ENCODE measurements around the gene CCN5. TPM values are rescaled to one million over a fixed set of nuclear protein-coding genes. Genes with fewer than 3 reads are reported as not detected.
A peak's percentile ranks its signal among the peaks of the same experiment; 100 is the strongest.
"Not testable (repeated sequence)": the region's sequence is repeated elsewhere in the genome, so short reads cannot be mapped to it uniquely, and the experiment has no call there.

The CCN5 gene, protein sequence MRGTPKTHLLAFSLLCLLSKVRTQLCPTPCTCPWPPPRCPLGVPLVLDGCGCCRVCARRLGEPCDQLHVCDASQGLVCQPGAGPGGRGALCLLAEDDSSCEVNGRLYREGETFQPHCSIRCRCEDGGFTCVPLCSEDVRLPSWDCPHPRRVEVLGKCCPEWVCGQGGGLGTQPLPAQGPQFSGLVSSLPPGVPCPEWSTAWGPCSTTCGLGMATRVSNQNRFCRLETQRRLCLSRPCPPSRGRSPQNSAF
- polyA plus RNA-seq: 10 to 100 TPM; 24.5 to 48.2 TPM

DNA sequence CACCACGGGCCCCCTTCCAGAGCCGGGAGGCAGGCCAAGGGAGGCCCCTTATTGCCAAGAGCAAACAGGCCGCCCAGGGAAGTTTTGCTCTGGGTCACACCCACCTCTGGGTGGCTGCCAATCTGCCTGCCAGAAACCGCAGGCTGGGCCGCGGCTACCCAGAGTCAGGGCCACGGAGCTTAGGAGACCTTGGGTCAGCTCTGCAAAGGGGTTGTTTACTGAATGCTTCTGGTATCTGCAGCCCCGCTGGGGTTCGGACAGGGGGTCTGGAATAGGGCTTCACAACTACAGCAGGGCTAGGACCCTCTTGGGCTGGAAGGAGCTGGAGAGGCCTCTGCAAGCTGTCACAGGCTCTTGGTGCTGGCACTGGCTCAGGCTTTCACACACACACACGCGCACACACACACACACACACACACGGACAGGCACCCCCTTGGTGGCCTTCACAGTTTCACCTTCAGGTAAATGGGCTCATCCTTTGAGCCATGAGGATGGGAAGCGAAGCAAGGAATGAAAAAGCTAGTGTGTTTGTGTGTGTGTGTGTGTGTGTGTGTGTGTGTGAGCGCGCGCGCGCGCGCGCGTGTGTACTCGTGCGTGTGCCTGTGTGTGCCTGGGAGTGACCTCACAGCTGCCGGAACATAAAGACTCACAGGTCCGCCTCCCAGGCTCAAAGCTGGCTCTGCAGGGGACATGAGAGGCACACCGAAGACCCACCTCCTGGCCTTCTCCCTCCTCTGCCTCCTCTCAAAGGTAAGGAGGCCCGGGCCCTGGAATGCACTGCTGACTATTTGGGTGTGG is at the start of gene CCN5:
TSS of gene CCN5 (plus strand) at position 669 of the 798 bp plus-strand sequence. CDS start at position 691, 22 bp downstream.
- H3K27ac ChIP-seq (ENCODE audit: low read depth in 2 of 2, low read length in 1 of 2): peak within 1 kb of the TSS; percentile 65 to 85
- 30 to 32% methylated on average over 27 to 28 of the region's 28 CpGs for WGBS, 2 donors
- H3K27me3 ChIP-seq (ENCODE audit: control insufficient read depth in 1 of 2, insufficient read depth in 2 of 2, low read length in 2 of 2): no peaks in the 10 kb centered on the region
- no peaks in the 10 kb centered on the region for H3K36me3 ChIP-seq (ENCODE audit: control insufficient read depth in 2 of 2, insufficient read depth in 2 of 2, low read length in 1 of 2)
- peak within 1 kb of the TSS in 1 of 2 donors; percentile 34 for H3K4me3 ChIP-seq (ENCODE audit: low read depth in 1 of 2, low read length in 2 of 2)
- H3K9me3 ChIP-seq (ENCODE audit: control insufficient read depth in 2 of 2, insufficient read depth in 1 of 2, low read depth in 1 of 2, low read length in 1 of 2): no peaks in the 10 kb centered on the region
- peaks cover 5 to 37% of the 10 kb centered on the region in 2 donors for H3K4me1 ChIP-seq (ENCODE audit: control insufficient read depth in 2 of 2, insufficient read depth in 2 of 2, low read length in 1 of 2)

DNA sequence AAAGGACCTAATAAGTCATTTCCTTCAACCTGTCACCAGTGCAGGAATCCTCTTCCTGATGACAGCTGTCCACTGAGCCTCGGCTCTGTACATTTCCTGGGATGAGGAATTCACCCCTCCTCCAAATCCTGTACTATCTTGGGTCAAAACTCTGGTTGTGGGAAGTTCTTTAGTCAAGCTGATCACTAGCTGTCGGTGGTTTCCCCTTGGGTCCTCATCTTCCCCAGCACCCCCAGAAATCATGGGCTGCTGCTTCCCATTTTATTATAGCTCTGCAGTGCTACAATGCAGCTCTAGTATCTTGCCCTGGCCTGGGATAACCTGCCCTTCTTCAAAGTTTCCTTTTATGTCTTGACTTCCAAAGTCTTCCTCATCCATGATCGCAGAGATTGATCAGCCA is 49.1 kb upstream of the CCN5 start:
- Histone ChIP-seq H3K36me3 (ENCODE audit: control insufficient read depth in 2 of 2, insufficient read depth in 2 of 2, low read length in 1 of 2) (no peaks in the 10 kb centered on the region), H3K27ac (ENCODE audit: low read depth in 2 of 2, low read length in 1 of 2) (no peak overlapping the region), H3K4me1 (ENCODE audit: control insufficient read depth in 2 of 2, insufficient read depth in 2 of 2, low read length in 1 of 2) (no peaks in the 10 kb centered on the region), H3K4me3 (ENCODE audit: low read depth in 1 of 2, low read length in 2 of 2) (no peak overlapping the region), H3K27me3 (ENCODE audit: control insufficient read depth in 1 of 2, insufficient read depth in 2 of 2, low read length in 2 of 2) (no peaks in the 10 kb centered on the region), H3K9me3 (ENCODE audit: control insufficient read depth in 2 of 2, insufficient read depth in 1 of 2, low read depth in 1 of 2, low read length in 1 of 2) (no peaks in the 10 kb centered on the region)
- 79 to 82% methylated on average over 3 of the region's 3 CpGs for WGBS, 2 donors

DNA sequence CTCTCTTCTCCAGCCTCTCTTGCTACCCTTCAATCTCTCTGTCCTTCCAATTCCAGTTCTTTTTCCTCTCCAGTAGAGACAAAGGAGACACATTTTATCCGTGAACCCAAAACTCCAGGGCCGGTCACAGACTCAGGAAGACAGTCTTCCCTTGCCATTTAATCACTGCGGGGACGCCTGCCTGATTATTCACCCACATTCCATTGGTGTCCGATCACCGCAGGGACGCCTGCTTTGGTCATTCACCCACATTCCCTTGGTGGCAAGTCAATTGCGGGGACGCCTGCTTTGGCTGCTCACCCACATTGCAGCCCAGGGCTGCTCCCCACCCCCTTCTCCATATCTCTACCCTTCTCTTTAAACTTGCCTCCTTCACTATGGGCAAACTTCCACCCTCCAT is 44.3 kb upstream of the CCN5 start:
- not testable (repeated sequence) for H3K4me3 ChIP-seq (ENCODE audit: low read depth in 1 of 2, low read length in 2 of 2); H3K9me3 ChIP-seq (ENCODE audit: control insufficient read depth in 2 of 2, insufficient read depth in 1 of 2, low read depth in 1 of 2, low read length in 1 of 2); H3K27me3 ChIP-seq (ENCODE audit: control insufficient read depth in 1 of 2, insufficient read depth in 2 of 2, low read length in 2 of 2); H3K4me1 ChIP-seq (ENCODE audit: control insufficient read depth in 2 of 2, insufficient read depth in 2 of 2, low read length in 1 of 2); H3K27ac ChIP-seq (ENCODE audit: low read depth in 2 of 2, low read length in 1 of 2); H3K36me3 ChIP-seq (ENCODE audit: control insufficient read depth in 2 of 2, insufficient read depth in 2 of 2, low read length in 1 of 2)
- WGBS, 2 donors: 82 to 85% methylated on average over 9 of the region's 9 CpGs

DNA sequence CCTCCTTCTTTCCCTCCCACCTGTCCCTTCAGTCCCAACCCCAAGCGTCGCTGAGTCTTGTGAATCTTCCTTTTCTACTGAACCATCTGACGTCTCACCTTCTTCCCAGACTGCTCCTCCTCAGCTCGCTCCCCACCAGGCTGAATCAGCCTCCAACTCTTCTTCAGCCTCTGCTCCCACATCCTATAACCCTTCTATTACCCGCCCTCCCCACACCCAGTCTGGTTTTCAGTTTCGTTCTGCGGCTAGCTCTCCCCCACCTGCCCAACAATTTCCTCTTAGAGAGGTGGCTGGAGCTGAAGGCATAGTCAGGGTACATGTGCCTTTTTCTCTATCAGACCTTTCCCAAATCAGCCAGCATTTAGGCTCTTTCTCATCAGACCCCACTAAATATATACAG is 43.6 kb upstream of the CCN5 start:
- H3K36me3 ChIP-seq (ENCODE audit: control insufficient read depth in 2 of 2, insufficient read depth in 2 of 2, low read length in 1 of 2); H3K27me3 ChIP-seq (ENCODE audit: control insufficient read depth in 1 of 2, insufficient read depth in 2 of 2, low read length in 2 of 2); H3K9me3 ChIP-seq (ENCODE audit: control insufficient read depth in 2 of 2, insufficient read depth in 1 of 2, low read depth in 1 of 2, low read length in 1 of 2); H3K27ac ChIP-seq (ENCODE audit: low read depth in 2 of 2, low read length in 1 of 2); H3K4me3 ChIP-seq (ENCODE audit: low read depth in 1 of 2, low read length in 2 of 2); H3K4me1 ChIP-seq (ENCODE audit: control insufficient read depth in 2 of 2, insufficient read depth in 2 of 2, low read length in 1 of 2): not testable (repeated sequence)
- 71 to 75% methylated on average over 6 of the region's 7 CpGs for WGBS, 2 donors

DNA sequence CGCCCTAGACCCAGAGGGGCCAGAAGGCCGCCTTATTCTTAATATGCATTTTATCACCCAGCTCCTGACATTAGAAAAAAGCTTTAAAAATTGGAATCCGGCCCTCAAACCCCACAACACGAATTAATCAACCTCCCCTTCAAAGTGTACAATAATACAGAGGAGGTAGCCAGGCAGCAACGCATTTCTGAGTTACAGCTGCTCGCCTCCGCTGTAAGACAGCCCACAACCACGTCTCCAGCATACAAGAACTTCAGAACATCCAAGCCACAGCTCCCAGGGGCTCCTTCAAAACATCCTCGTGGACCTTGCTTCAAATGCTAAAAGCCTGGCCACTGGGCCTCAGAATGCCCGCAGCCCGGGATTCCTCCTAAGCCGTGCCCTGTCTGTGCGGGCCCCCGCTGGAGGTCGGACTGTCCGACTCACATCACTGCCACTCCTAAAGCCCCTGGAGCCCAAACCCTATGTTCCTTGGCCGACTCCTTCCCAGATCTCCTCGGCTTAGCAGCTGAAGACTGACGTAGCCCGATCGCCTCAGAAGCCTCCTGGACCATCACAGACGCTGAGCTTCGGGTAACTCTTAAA is 42.8 kb upstream of the CCN5 start:
- H3K4me3 ChIP-seq (ENCODE audit: low read depth in 1 of 2, low read length in 2 of 2); H3K27me3 ChIP-seq (ENCODE audit: control insufficient read depth in 1 of 2, insufficient read depth in 2 of 2, low read length in 2 of 2); H3K4me1 ChIP-seq (ENCODE audit: control insufficient read depth in 2 of 2, insufficient read depth in 2 of 2, low read length in 1 of 2); H3K9me3 ChIP-seq (ENCODE audit: control insufficient read depth in 2 of 2, insufficient read depth in 1 of 2, low read depth in 1 of 2, low read length in 1 of 2); H3K27ac ChIP-seq (ENCODE audit: low read depth in 2 of 2, low read length in 1 of 2); H3K36me3 ChIP-seq (ENCODE audit: control insufficient read depth in 2 of 2, insufficient read depth in 2 of 2, low read length in 1 of 2): not testable (repeated sequence)
- 87% methylated on average over 23 of the region's 23 CpGs for WGBS, 2 donors

DNA sequence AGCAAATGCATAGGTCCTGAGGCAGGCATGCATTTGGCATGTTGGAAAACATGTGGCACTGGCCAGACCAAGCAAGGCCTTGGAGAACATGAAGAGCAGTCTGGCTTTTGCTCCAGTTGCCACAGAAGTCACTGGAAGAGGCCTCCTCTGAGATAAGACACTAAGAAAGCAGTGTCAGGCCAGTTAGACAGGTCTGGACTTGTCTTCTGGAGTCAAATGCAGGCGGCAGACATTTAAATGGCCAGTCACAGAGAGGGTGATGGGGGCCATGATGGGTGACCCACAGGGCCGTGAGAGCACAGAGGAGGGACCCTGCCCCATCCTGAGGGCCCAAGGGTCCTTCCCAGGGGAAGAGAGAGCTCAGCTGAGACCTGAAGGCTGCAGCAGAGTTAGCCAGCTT is 36.9 kb upstream of the CCN5 start:
- H3K4me3 ChIP-seq (ENCODE audit: low read depth in 1 of 2, low read length in 2 of 2): no peak overlapping the region
- H3K4me1 ChIP-seq (ENCODE audit: control insufficient read depth in 2 of 2, insufficient read depth in 2 of 2, low read length in 1 of 2): peaks cover 0 to 3% of the 10 kb centered on the region in 2 donors
- no peaks in the 10 kb centered on the region for H3K36me3 ChIP-seq (ENCODE audit: control insufficient read depth in 2 of 2, insufficient read depth in 2 of 2, low read length in 1 of 2)
- no peaks in the 10 kb centered on the region for H3K9me3 ChIP-seq (ENCODE audit: control insufficient read depth in 2 of 2, insufficient read depth in 1 of 2, low read depth in 1 of 2, low read length in 1 of 2)
- no peaks in the 10 kb centered on the region for H3K27me3 ChIP-seq (ENCODE audit: control insufficient read depth in 1 of 2, insufficient read depth in 2 of 2, low read length in 2 of 2)
- WGBS, 2 donors: 38 to 61% methylated on average over 2 of the region's 2 CpGs
- no peak overlapping the region for H3K27ac ChIP-seq (ENCODE audit: low read depth in 2 of 2, low read length in 1 of 2)

DNA sequence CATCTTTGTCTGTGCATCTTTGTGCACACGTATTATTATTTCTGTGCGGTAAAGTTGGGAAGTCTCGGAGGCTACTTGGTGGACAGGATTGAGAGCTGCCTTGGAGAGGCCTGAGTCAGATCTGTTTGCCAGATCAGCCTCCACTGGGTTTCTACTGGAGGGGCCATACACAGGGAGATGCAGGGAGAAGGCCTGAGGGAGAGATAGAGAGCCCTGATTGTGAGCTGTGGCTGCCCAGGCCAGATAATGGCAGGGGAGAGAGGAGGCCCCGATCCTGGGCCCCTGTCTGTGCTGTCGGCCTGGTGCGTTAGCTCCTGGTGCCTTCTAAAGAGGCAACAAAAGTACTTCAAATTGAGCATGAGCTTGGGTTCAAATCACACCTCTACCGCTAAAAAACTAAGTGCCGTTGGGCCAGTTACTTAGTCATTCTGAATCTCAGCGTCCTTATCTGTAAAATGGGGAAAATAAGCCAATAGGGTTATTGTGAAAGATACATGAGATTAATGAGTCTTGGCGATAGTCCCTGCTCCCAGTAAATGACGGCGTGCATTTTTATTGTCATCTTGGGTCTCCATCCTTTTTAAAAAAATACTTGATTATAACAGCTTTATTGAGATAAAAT is 36.1 kb upstream of the CCN5 start:
- H3K27me3 ChIP-seq (ENCODE audit: control insufficient read depth in 1 of 2, insufficient read depth in 2 of 2, low read length in 2 of 2): no peaks in the 10 kb centered on the region
- no peaks in the 10 kb centered on the region for H3K9me3 ChIP-seq (ENCODE audit: control insufficient read depth in 2 of 2, insufficient read depth in 1 of 2, low read depth in 1 of 2, low read length in 1 of 2)
- no peak overlapping the region for H3K4me3 ChIP-seq (ENCODE audit: low read depth in 1 of 2, low read length in 2 of 2)
- peaks cover 0 to 3% of the 10 kb centered on the region in 2 donors for H3K4me1 ChIP-seq (ENCODE audit: control insufficient read depth in 2 of 2, insufficient read depth in 2 of 2, low read length in 1 of 2)
- H3K27ac ChIP-seq (ENCODE audit: low read depth in 2 of 2, low read length in 1 of 2): no peak overlapping the region
- H3K36me3 ChIP-seq (ENCODE audit: control insufficient read depth in 2 of 2, insufficient read depth in 2 of 2, low read length in 1 of 2): no peaks in the 10 kb centered on the region
- WGBS, 2 donors: 85 to 92% methylated on average over 11 to 12 of the region's 12 CpGs

DNA sequence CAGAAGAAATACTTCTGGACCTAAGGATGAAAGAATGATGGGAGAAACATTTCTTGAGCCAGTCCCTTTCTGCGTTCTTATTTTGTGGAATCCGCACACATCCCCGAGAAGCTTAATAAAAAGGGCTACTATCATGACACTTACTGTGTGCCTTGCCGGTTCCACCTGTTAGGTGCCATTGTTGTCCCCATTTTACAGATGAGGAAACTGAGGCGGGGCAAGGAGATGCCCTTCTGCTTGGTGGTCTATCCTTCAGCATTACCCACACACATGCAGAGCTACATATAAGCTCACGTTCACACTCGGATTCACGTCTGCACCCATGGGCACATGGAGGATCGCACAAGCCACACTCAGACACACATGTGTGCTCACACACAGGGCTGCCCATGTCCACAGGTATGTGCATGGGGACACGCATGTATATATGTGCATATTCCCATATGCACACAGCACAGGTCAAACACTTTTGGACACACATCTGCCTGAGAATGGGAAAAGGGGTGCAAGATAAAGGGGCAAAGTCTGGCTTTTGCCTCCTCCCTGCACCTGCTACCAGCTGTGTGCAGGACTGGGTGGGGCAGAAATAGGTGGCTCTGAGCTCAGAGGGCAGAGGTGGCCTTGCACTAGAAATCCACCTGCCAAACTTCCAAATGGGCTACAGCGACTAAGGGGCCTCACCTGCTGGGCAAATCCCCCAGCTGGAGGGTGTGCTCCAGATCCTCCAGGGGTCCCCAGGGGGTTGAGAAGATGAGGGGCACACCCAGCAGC is 33.2 kb upstream of the CCN5 start:
- no peak overlapping the region for H3K4me3 ChIP-seq (ENCODE audit: low read depth in 1 of 2, low read length in 2 of 2)
- H3K9me3 ChIP-seq (ENCODE audit: control insufficient read depth in 2 of 2, insufficient read depth in 1 of 2, low read depth in 1 of 2, low read length in 1 of 2): no peaks in the 10 kb centered on the region
- H3K4me1 ChIP-seq (ENCODE audit: control insufficient read depth in 2 of 2, insufficient read depth in 2 of 2, low read length in 1 of 2): peaks cover 0 to 3% of the 10 kb centered on the region in 2 donors
- 88 to 92% methylated on average over 11 of the region's 11 CpGs for WGBS, 2 donors
- H3K27me3 ChIP-seq (ENCODE audit: control insufficient read depth in 1 of 2, insufficient read depth in 2 of 2, low read length in 2 of 2): no peaks in the 10 kb centered on the region
- no peaks in the 10 kb centered on the region for H3K36me3 ChIP-seq (ENCODE audit: control insufficient read depth in 2 of 2, insufficient read depth in 2 of 2, low read length in 1 of 2)
- no peak overlapping the region for H3K27ac ChIP-seq (ENCODE audit: low read depth in 2 of 2, low read length in 1 of 2)

Measured in esophagus (tissue), 2 donors.